WTC11 (cell line): ENCODE data around the gene ZMIZ1. TPM values are rescaled to one million over a fixed set of nuclear protein-coding genes. Genes with fewer than 3 reads are reported as not detected.

Source experiments
- ATAC-seq: fragments of 200-7000 bp; cut with Tn5 transposase; 2 replicates; pipeline ENCODE4 v1.10.0; 2021; ENCODE audit warnings: mild to moderate bottlenecking, moderate library complexity
- CTCF ChIA-PET: fragments of 300-600 bp; sonication (Branson Sonifier 250); formaldehyde crosslinking; loops from one replicate; lab custom pipeline; 2021; ENCODE audit warnings: antibody characterized with exemption; lab: Charles Lee
- POLR2A ChIA-PET: fragments of 350-600 bp; sonication (Branson Sonifier 250); formaldehyde crosslinking; loops from one replicate; lab custom pipeline; 2021; ENCODE audit warnings: antibody characterized with exemption; lab: Charles Lee
- DNase-seq: peaks from one replicate; pipeline ENCODE4 v3.0.0; 2021; ENCODE audit warnings: low spot score
- H3K27ac Mint-ChIP-seq: 2 replicates; pipeline ENCODE4 v1.8.0; 2021; ENCODE audit warnings: mixed read lengths
- H3K27me3 Mint-ChIP-seq: 2 replicates; pipeline ENCODE4 v1.8.0; 2021; ENCODE audit warnings: low read depth, mild to moderate bottlenecking, moderate library complexity, mixed read lengths
- H3K36me3 Mint-ChIP-seq: 2 replicates; pipeline ENCODE4 v1.8.0; 2021; ENCODE audit warnings: mixed read lengths
- H3K4me1 Mint-ChIP-seq: 2 replicates; pipeline ENCODE4 v1.8.0; 2022; ENCODE audit warnings: mixed read lengths
- H3K4me3 Mint-ChIP-seq: 2 replicates; pipeline ENCODE4 v1.8.0; 2021; ENCODE audit warnings: mild to moderate bottlenecking, moderate library complexity, mixed read lengths
- H3K9me3 Mint-ChIP-seq: 2 replicates; pipeline ENCODE4 v1.8.0; 2021; ENCODE audit warnings: mixed read lengths
- ERG ChIP-seq: fragments of 250-450 bp; sonication (Bioruptor Pico); IDR thresholded peaks from 2 replicates; pipeline ENCODE4 v1.8.0; 2021; ENCODE audit warnings: mild to moderate bottlenecking
- FOXJ3 ChIP-seq: sonication (generic); formaldehyde crosslinking; IDR thresholded peaks from 2 replicates; pipeline ENCODE4 v1.9.0; 2021; ENCODE audit warnings: missing genetic modification reagents, mild to moderate bottlenecking, borderline replicate concordance
- FOXP4 ChIP-seq: sonication (generic); formaldehyde crosslinking; IDR thresholded peaks from 2 replicates; pipeline ENCODE4 v1.8.0; 2022; ENCODE audit warnings: mild to moderate bottlenecking, missing genetic modification reagents
- KAT7 ChIP-seq: sonication (generic); formaldehyde crosslinking; IDR thresholded peaks from 2 replicates; pipeline ENCODE4 v1.8.1; 2023; ENCODE audit warnings: missing genetic modification reagents, mild to moderate bottlenecking, borderline replicate concordance
- MAX ChIP-seq: sonication (generic); formaldehyde crosslinking; IDR thresholded peaks from 2 replicates; pipeline ENCODE4 v1.8.0; 2022; ENCODE audit warnings: mild to moderate bottlenecking, missing genetic modification reagents
- NFATC4 ChIP-seq: fragments of 250-450 bp; sonication (Bioruptor Pico); IDR thresholded peaks from 2 replicates; pipeline ENCODE4 v1.9.0; 2021; ENCODE audit warnings: mild to moderate bottlenecking
- NR1H2 ChIP-seq: sonication (generic); formaldehyde crosslinking; IDR thresholded peaks from 2 replicates; pipeline ENCODE4 v1.9.0; 2021; ENCODE audit warnings: mild to moderate bottlenecking, moderate library complexity, missing genetic modification reagents
- NR3C1 ChIP-seq: sonication (generic); formaldehyde crosslinking; conservative IDR thresholded peaks from 2 replicates; pipeline ENCODE4 v1.8.1; 2023; ENCODE audit warnings: low read depth, mild to moderate bottlenecking, missing genetic modification reagents
- total RNA-seq: library from RNA; stranded (reverse); gene quantifications from 3 replicates; pipeline ENCODE4 v1.2.3, GENCODE V29; 2021
- TF ChIP-seq, protein P1 (sequence below): fragments of 250-450 bp; sonication (Bioruptor Pico); IDR thresholded peaks from 2 replicates; pipeline ENCODE4 v2.1.2; 2022; ENCODE audit warnings: mild to moderate bottlenecking, moderate library complexity
- TF ChIP-seq, protein P2 (sequence below): sonication (generic); formaldehyde crosslinking; IDR thresholded peaks from 2 replicates; pipeline ENCODE4 v1.8.0; 2022; ENCODE audit warnings: missing genetic modification reagents

Gene ZMIZ1
- total RNA-seq, 1 experiment from 2014 or later = 44.4 TPM

GRCh38 chr10:79241629-79241989 lies 172.8 kb downstream of the ZMIZ1 start:
- no peak for TF ChIP-seq FOXJ3 (CRISPR knock-in tag)
- TF ChIP-seq, protein P1, sequence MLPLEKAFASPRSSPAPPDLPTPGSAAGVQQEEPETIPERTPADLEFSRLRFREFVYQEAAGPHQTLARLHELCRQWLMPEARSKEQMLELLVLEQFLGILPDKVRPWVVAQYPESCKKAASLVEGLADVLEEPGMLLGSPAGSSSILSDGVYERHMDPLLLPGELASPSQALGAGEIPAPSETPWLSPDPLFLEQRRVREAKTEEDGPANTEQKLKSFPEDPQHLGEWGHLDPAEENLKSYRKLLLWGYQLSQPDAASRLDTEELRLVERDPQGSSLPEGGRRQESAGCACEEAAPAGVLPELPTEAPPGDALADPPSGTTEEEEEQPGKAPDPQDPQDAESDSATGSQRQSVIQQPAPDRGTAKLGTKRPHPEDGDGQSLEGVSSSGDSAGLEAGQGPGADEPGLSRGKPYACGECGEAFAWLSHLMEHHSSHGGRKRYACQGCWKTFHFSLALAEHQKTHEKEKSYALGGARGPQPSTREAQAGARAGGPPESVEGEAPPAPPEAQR (CRISPR knock-in tag) = no peak
- no peak for TF ChIP-seq NR1H2 (CRISPR knock-in tag)
- no peak for DNase-seq
- POLR2A ChIA-PET = interaction anchor here (0.6 to 1.0 kb wide), 3 partner anchors 11 to 203 kb away, joined by 3 to 6 read pairs (median 3); no protein-coding TSS in a partner anchor
- CTCF ChIA-PET = interaction anchor here (1.0 to 4.0 kb wide), 4 partner anchors 12 to 254 kb away, joined by 3 to 18 read pairs (median 3); no protein-coding TSS in a partner anchor
- no peaks in the 10 kb centered on the region for H3K36me3 Mint-ChIP-seq
- peaks cover 77% of the 10 kb centered on the region for H3K27me3 Mint-ChIP-seq
- peak overlapping the region; percentile 65 for H3K4me3 Mint-ChIP-seq
- peaks cover 58% of the 10 kb centered on the region for H3K4me1 Mint-ChIP-seq
- H3K27ac Mint-ChIP-seq = no peak overlapping the region
- no peaks in the 10 kb centered on the region for H3K9me3 Mint-ChIP-seq
- no peak for ATAC-seq

DNA sequence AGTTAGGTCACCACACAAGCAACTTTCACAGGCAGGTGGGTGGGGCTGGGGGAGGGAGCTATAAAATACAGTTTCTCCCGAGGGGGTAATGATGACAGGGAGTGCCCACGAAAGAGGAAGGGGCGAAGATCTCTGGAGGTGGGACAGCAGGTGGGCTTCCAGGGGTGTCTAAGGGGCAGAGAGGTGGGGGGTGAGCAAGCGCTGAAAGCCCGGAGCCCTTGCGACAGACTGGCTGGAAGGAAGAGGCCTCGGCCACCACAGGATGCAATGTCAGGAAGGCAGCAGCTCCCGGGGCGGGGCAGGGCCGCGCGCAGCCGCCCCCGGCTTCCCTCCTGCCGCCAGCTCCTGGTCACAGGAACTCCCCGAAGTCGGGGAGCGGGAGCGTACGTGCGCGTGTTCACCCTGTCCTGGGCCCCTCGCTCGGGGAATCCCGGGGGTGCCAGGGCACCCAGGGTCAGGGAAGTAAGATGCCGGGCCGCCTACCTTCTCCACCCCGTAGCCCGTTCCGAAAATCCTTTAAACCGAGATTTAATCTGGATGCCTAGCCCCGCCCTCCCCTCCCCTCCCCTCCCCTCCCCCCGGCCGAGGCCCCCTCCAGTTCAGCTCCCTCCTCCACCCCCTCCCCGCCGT lies 173.3 kb downstream of the ZMIZ1 start:
- ChIA-PET POLR2A (interaction anchor here (0.6 to 1.0 kb wide), 4 partner anchors 11 to 203 kb away, joined by 3 to 6 read pairs (median 3); no protein-coding TSS in a partner anchor), CTCF (interaction anchor here (0.6 to 4.0 kb wide), 7 partner anchors 13 to 254 kb away, joined by 3 to 18 read pairs (median 3); no protein-coding TSS in a partner anchor)
- peak overlapping the region; percentile 65 for H3K4me3 Mint-ChIP-seq
- no peak overlapping the region for H3K27ac Mint-ChIP-seq
- H3K9me3 Mint-ChIP-seq = no peaks in the 10 kb centered on the region
- DNase-seq (peak; percentile 54), ATAC-seq (peak; percentile 10)
- no peaks in the 10 kb centered on the region for H3K36me3 Mint-ChIP-seq
- peaks cover 72% of the 10 kb centered on the region for H3K27me3 Mint-ChIP-seq
- peaks cover 53% of the 10 kb centered on the region for H3K4me1 Mint-ChIP-seq
- TF ChIP-seq NFATC4 = no peak
- TF ChIP-seq, protein P2, sequence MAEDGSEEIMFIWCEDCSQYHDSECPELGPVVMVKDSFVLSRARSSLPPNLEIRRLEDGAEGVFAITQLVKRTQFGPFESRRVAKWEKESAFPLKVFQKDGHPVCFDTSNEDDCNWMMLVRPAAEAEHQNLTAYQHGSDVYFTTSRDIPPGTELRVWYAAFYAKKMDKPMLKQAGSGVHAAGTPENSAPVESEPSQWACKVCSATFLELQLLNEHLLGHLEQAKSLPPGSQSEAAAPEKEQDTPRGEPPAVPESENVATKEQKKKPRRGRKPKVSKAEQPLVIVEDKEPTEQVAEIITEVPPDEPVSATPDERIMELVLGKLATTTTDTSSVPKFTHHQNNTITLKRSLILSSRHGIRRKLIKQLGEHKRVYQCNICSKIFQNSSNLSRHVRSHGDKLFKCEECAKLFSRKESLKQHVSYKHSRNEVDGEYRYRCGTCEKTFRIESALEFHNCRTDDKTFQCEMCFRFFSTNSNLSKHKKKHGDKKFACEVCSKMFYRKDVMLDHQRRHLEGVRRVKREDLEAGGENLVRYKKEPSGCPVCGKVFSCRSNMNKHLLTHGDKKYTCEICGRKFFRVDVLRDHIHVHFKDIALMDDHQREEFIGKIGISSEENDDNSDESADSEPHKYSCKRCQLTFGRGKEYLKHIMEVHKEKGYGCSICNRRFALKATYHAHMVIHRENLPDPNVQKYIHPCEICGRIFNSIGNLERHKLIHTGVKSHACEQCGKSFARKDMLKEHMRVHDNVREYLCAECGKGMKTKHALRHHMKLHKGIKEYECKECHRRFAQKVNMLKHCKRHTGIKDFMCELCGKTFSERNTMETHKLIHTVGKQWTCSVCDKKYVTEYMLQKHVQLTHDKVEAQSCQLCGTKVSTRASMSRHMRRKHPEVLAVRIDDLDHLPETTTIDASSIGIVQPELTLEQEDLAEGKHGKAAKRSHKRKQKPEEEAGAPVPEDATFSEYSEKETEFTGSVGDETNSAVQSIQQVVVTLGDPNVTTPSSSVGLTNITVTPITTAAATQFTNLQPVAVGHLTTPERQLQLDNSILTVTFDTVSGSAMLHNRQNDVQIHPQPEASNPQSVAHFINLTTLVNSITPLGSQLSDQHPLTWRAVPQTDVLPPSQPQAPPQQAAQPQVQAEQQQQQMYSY (CRISPR knock-in tag) = 0 out of 2 replicates have a peak, but pooled peaks have one; percentile 48

GRCh38 chr10:79242620-79243152 lies 173.9 kb downstream of the ZMIZ1 start:
- H3K27me3 Mint-ChIP-seq = peaks cover 66% of the 10 kb centered on the region
- POLR2A ChIA-PET = interaction anchor here (0.8 to 1.7 kb wide), 3 partner anchors 12 to 22 kb away, joined by 3 to 6 read pairs (median 6); no protein-coding TSS in a partner anchor

More at GRCh38 chr10:79242620-79243152, 173.9 kb downstream of the ZMIZ1 start:
- no peaks in the 10 kb centered on the region for H3K36me3 Mint-ChIP-seq
- CTCF ChIA-PET = interaction anchor here (0.6 to 1.6 kb wide), 7 partner anchors 12 to 255 kb away, joined by 3 to 5 read pairs (median 3); no protein-coding TSS in a partner anchor
- no peak for TF ChIP-seq KAT7 (CRISPR knock-in tag)
- no peak for TF ChIP-seq NR3C1 (CRISPR knock-in tag)
- no peak for TF ChIP-seq ERG (CRISPR knock-in tag)
- TF ChIP-seq FOXJ3 (CRISPR knock-in tag) = no peak
- no peak for TF ChIP-seq MAX (CRISPR knock-in tag)
- TF ChIP-seq FOXP4 (CRISPR knock-in tag) = 0 out of 2 replicates have a peak, but pooled peaks have one; percentile 28
- H3K27ac Mint-ChIP-seq = no peak overlapping the region
- no peaks in the 10 kb centered on the region for H3K9me3 Mint-ChIP-seq
- ATAC-seq = peak; percentile 3; the same call in 1 of the 2 replicates
- peak overlapping the region; percentile 49 for H3K4me3 Mint-ChIP-seq
- peaks cover 47% of the 10 kb centered on the region for H3K4me1 Mint-ChIP-seq
- peak; percentile 57 for DNase-seq
